ENCODE data around the gene PRDX2.

GRCh38 chr19:12825254-12826131 lies 23.9 kb upstream of the PRDX2 start:
- peak; percentile 14 for TF ChIP-seq CTCF (IDR thresholded peaks at IDR 0.05; ENCODE audit: insufficient read depth, low read depth, low read length)
- no peak for TF ChIP-seq EZH2 (IDR thresholded peaks at IDR 0.05; ENCODE audit: insufficient read depth, low read length)

Data from astrocyte (in vitro differentiated cells and primary cell).